HEK293 (cell line): ENCODE results near the gene RSBN1L.

Experiments used
- CTCF ChIA-PET: fragments of 350-600 bp; formaldehyde crosslinking; extraction: SDS; loops from one replicate; lab custom pipeline; 2021; ENCODE audit warnings: antibody characterized with exemption; lab: Yijun Ruan, JAX
- POLR2A ChIA-PET: fragments of 300-600 bp; formaldehyde crosslinking; extraction: SDS; loops from one replicate; lab custom pipeline; 2020; ENCODE audit warnings: antibody characterized with exemption, inconsistent platforms; lab: Yijun Ruan, JAX
- H3K27ac ChIP-seq: fragments of 200-500 bp; sonication (Bioruptor generic); 2 replicates; pipeline ENCODE4 v1.5.1; 2014; ENCODE audit warnings: low read depth, low read length, control low read depth, inconsistent platforms; ENCODE audit errors: extremely low read depth
- H3K36me3 ChIP-seq, 2 experiments: fragments of 200-500 bp in 1 of 2; sonication (Bioruptor generic) in 1 of 2; 1 replicate in 1 of 2; 2 replicates in 1 of 2; pipeline ENCODE4 v1.5.1; 2014 to 2017; ENCODE audit warnings: inconsistent platforms in 2 of 2, low read length in 2 of 2; ENCODE audit not compliant: control insufficient read depth in 2 of 2, insufficient read depth in 1 of 2
- H3K4me1 ChIP-seq: fragments of 200-500 bp; sonication (Bioruptor generic); 2 replicates; pipeline ENCODE4 v1.5.1; 2014; ENCODE audit warnings: mild to moderate bottlenecking, low read length, inconsistent platforms; ENCODE audit not compliant: control insufficient read depth, insufficient read depth
- H3K4me3 ChIP-seq: 2 replicates; pipeline ENCODE4 v1.5.1; 2011; ENCODE audit warnings: low read depth, mild to moderate bottlenecking, control low read depth, low read length, moderate library complexity
- H3K9me3 ChIP-seq: fragments of 200-500 bp; sonication (Bioruptor generic); 2 replicates; pipeline ENCODE4 v1.5.1; 2014; ENCODE audit warnings: low read depth, low read length, inconsistent platforms; ENCODE audit not compliant: control insufficient read depth, insufficient read depth
- BCL11B ChIP-seq: fragments of 450-650 bp; formaldehyde crosslinking; IDR thresholded peaks from 2 replicates; pipeline ENCODE4 v1.5.1; 2016; ENCODE audit warnings: low read depth, missing biosample characterization, missing genetic modification characterization
- GFI1B ChIP-seq: fragments of 450-650 bp; formaldehyde crosslinking; IDR thresholded peaks from 2 replicates; pipeline ENCODE4 v1.5.1; 2016; ENCODE audit warnings: missing biosample characterization, missing genetic modification characterization
- GLIS2 ChIP-seq: fragments of 450-650 bp; formaldehyde crosslinking; IDR thresholded peaks from 2 replicates; pipeline ENCODE4 v1.5.1; 2016; ENCODE audit warnings: missing biosample characterization, missing genetic modification characterization
- HOXA7 ChIP-seq: sonication (generic); formaldehyde crosslinking; IDR thresholded peaks from 2 replicates; pipeline ENCODE4 v1.8.1; 2022; ENCODE audit warnings: missing genetic modification reagents, borderline replicate concordance
- KLF16 ChIP-seq: fragments of 450-650 bp; formaldehyde crosslinking; IDR thresholded peaks from 2 replicates; pipeline ENCODE4 v1.5.1; 2017; ENCODE audit warnings: missing biosample characterization, missing genetic modification characterization
- MEIS1 ChIP-seq: sonication (generic); formaldehyde crosslinking; IDR thresholded peaks from 2 replicates; pipeline ENCODE4 v1.8.1; 2022; ENCODE audit warnings: missing genetic modification reagents, mild to moderate bottlenecking, borderline replicate concordance
- OSR2 ChIP-seq: fragments of 450-650 bp; formaldehyde crosslinking; IDR thresholded peaks from 2 replicates; pipeline ENCODE4 v1.5.1; 2016; ENCODE audit warnings: missing biosample characterization, missing genetic modification characterization
- PRDM1 ChIP-seq: fragments of 450-650 bp; formaldehyde crosslinking; IDR thresholded peaks from 2 replicates; pipeline ENCODE4; 2016; ENCODE audit warnings: missing biosample characterization, missing genetic modification characterization
- YY1 ChIP-seq: fragments of 450-650 bp; formaldehyde crosslinking; IDR thresholded peaks from 2 replicates; pipeline ENCODE4 v1.5.1; 2018; ENCODE audit warnings: missing biosample characterization, missing genetic modification characterization
- ZFP3 ChIP-seq: fragments of 450-650 bp; formaldehyde crosslinking; IDR thresholded peaks from 2 replicates; pipeline ENCODE4 v1.5.1; 2016; ENCODE audit warnings: low read depth, missing biosample characterization, missing genetic modification characterization
- ZFP37 ChIP-seq: fragments of 450-650 bp; formaldehyde crosslinking; IDR thresholded peaks from 2 replicates; pipeline ENCODE4 v1.5.1; 2016; ENCODE audit warnings: missing biosample characterization, missing genetic modification characterization
- ZNF221 ChIP-seq: fragments of 450-650 bp; formaldehyde crosslinking; IDR thresholded peaks from 2 replicates; pipeline ENCODE4 v1.5.1; 2017; ENCODE audit warnings: missing biosample characterization, missing genetic modification characterization, borderline replicate concordance
- ZNF239 ChIP-seq: fragments of 450-650 bp; formaldehyde crosslinking; IDR thresholded peaks from 2 replicates; pipeline ENCODE4 v1.5.1; 2016; ENCODE audit warnings: missing biosample characterization, missing genetic modification characterization
- ZNF354C ChIP-seq: fragments of 450-650 bp; formaldehyde crosslinking; IDR thresholded peaks from 2 replicates; pipeline ENCODE4 v1.5.1; 2016; ENCODE audit warnings: missing biosample characterization, missing genetic modification characterization, low read depth, borderline replicate concordance
- ZNF621 ChIP-seq: fragments of 450-650 bp; formaldehyde crosslinking; IDR thresholded peaks from 2 replicates; pipeline ENCODE4 v1.5.1; 2017; ENCODE audit warnings: missing biosample characterization, missing genetic modification characterization
- ZNF624 ChIP-seq: fragments of 450-650 bp; formaldehyde crosslinking; IDR thresholded peaks from 2 replicates; pipeline ENCODE4 v1.5.1; 2017; ENCODE audit warnings: missing biosample characterization, missing genetic modification characterization
- ZNF626 ChIP-seq: fragments of 450-650 bp; sonication (Bioruptor Pico); formaldehyde crosslinking; IDR thresholded peaks from 2 replicates; pipeline ENCODE4 v1.5.1; 2018; ENCODE audit warnings: missing biosample characterization, missing genetic modification characterization, inconsistent platforms
- ZNF707 ChIP-seq: fragments of 450-650 bp; formaldehyde crosslinking; IDR thresholded peaks from 2 replicates; pipeline ENCODE4 v1.5.1; 2016; ENCODE audit warnings: missing biosample characterization, missing genetic modification characterization
- ZNF791 ChIP-seq: fragments of 450-650 bp; formaldehyde crosslinking; IDR thresholded peaks from 2 replicates; pipeline ENCODE4 v1.5.1; 2016; ENCODE audit warnings: missing biosample characterization, missing genetic modification characterization
- TF ChIP-seq, protein P1 (sequence below): fragments of 450-650 bp; formaldehyde crosslinking; IDR thresholded peaks from 2 replicates; pipeline ENCODE4 v1.5.1; 2016; ENCODE audit warnings: missing biosample characterization, missing genetic modification characterization
- TF ChIP-seq, protein P2 (sequence below): fragments of 450-650 bp; formaldehyde crosslinking; IDR thresholded peaks from 2 replicates; pipeline ENCODE4 v1.5.1; 2016; ENCODE audit warnings: missing biosample characterization, missing genetic modification characterization
- TF ChIP-seq, protein P3 (sequence below): fragments of 450-650 bp; formaldehyde crosslinking; IDR thresholded peaks from 2 replicates; pipeline ENCODE4 v1.5.1; 2016; ENCODE audit warnings: missing biosample characterization, missing genetic modification characterization
- TF ChIP-seq, protein P4 (sequence below): fragments of 450-650 bp; formaldehyde crosslinking; IDR thresholded peaks from 2 replicates; pipeline ENCODE4 v1.5.1; 2016; ENCODE audit warnings: missing biosample characterization, missing genetic modification characterization
- TF ChIP-seq, protein P5 (sequence below): fragments of 450-650 bp; formaldehyde crosslinking; conservative IDR thresholded peaks from 2 replicates; pipeline ENCODE4 v1.5.1; 2016; ENCODE audit warnings: low read depth, missing biosample characterization, missing genetic modification characterization

Gene RSBN1L

DNA sequence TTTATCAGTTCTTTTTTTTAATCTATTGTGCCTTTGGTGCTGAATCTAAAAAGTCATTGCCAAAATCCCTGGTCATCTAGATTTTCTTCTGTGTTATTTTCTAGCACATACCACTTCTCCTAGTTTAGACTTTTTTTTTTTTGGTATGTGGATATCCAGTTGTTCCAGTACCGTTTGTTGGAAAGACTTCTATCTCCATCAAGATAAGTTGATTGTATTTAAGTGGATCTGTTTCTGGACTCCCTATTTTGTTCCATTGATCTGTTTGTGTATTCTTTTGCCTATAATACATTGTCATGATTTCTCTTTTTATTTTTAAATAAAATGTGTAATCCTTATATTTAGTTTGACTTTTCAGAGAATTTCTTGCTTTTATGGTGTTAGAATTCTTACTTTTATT is 35.5 kb downstream of the RSBN1L start (continued):
- TF ChIP-seq, protein P1, sequence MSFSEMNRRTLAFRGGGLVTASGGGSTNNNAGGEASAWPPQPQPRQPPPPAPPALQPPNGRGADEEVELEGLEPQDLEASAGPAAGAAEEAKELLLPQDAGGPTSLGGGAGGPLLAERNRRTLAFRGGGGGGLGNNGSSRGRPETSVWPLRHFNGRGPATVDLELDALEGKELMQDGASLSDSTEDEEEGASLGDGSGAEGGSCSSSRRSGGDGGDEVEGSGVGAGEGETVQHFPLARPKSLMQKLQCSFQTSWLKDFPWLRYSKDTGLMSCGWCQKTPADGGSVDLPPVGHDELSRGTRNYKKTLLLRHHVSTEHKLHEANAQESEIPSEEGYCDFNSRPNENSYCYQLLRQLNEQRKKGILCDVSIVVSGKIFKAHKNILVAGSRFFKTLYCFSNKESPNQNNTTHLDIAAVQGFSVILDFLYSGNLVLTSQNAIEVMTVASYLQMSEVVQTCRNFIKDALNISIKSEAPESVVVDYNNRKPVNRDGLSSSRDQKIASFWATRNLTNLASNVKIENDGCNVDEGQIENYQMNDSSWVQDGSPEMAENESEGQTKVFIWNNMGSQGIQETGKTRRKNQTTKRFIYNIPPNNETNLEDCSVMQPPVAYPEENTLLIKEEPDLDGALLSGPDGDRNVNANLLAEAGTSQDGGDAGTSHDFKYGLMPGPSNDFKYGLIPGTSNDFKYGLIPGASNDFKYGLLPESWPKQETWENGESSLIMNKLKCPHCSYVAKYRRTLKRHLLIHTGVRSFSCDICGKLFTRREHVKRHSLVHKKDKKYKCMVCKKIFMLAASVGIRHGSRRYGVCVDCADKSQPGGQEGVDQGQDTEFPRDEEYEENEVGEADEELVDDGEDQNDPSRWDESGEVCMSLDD (tag by site-specific recombination), result no peak
- TF ChIP-seq ZNF221 (tag by site-specific recombination), result no peak
- no peak for TF ChIP-seq ZNF707 (tag by site-specific recombination)
- no peak for TF ChIP-seq KLF16 (tag by site-specific recombination)
- TF ChIP-seq, protein P2, sequence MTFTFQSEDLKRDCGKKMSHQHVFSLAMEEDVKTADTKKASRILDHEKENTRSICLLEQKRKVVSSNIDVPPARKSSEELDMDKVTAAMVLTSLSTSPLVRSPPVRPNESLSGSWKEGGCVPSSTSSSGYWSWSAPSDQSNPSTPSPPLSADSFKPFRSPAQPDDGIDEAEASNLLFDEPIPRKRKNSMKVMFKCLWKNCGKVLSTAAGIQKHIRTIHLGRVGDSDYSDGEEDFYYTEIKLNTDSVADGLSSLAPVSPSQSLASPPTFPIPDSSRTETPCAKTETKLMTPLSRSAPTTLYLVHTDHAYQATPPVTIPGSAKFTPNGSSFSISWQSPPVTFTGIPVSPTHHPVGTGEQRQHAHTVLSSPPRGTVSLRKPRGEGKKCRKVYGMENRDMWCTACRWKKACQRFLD (tag by site-specific recombination), result no peak
- TF ChIP-seq GFI1B, result no peak

DNA sequence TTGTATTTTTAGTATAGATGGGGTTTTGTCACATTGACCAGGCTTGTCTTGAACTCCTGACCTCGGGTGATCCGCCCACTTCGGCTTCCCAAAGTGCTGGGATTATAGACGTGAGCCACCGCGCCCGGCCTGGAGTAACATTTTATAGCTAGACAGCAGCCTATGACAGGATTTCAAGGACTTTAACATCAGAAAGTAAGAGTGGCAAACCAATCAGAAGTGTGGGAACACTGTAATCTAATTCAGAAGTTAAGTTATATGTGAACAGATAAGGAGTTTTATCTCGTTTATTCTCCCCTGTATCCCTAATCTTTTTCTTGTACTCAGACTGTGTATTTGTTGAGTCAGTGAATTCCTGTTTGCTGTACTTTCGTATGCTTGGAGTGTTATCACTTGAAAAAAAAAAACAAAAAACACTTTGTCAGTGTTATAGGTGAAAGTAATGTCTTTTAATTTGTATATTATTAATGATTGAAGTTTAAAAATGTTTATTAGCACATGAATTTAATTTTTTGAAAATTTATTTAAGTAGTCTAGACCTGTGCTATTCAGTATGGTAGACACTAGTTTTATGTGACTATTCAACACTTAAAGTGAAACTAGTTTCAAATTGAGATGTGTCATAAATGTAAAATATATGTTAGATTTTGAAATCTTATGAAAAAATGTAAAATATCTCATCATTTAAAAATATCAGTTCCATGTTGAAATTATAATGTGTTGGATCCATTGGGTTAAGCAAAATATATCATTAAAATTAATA is 38.6 kb downstream of the RSBN1L start:
- Histone ChIP-seq H3K4me1 (peaks cover 25% of the 10 kb centered on the region), H3K36me3 (peaks cover 0 to 3% of the 10 kb centered on the region in 2 experiments; a peak in 1 of 3 replicates), H3K27ac (no peak overlapping the region), H3K9me3 (no peaks in the 10 kb centered on the region), H3K4me3 (no peak overlapping the region)
- ChIA-PET POLR2A (no interaction called here), CTCF (no interaction called here)
- TF ChIP-seq PRDM1 (tag by site-specific recombination) (0 out of 2 replicates have a peak, but pooled peaks have one; percentile 11), MEIS1 (no peak), ZNF624 (tag by site-specific recombination) (no peak), ZNF621 (no peak), YY1 (tag by site-specific recombination) (no peak), ZNF239 (tag by site-specific recombination) (no peak), ZNF791 (tag by site-specific recombination) (no peak), GLIS2 (tag by site-specific recombination) (no peak), ZFP3 (no peak), ZFP37 (tag by site-specific recombination) (no peak), KLF16 (tag by site-specific recombination) (no peak), ZNF354C (no peak), ZNF626 (tag by site-specific recombination) (no peak), ZNF707 (tag by site-specific recombination) (no peak), BCL11B (tag by site-specific recombination) (no peak), OSR2 (tag by site-specific recombination) (0 out of 2 replicates have a peak, but pooled peaks have one; percentile 3), HOXA7 (CRISPR knock-in tag) (no peak)
- TF ChIP-seq, protein P3, sequence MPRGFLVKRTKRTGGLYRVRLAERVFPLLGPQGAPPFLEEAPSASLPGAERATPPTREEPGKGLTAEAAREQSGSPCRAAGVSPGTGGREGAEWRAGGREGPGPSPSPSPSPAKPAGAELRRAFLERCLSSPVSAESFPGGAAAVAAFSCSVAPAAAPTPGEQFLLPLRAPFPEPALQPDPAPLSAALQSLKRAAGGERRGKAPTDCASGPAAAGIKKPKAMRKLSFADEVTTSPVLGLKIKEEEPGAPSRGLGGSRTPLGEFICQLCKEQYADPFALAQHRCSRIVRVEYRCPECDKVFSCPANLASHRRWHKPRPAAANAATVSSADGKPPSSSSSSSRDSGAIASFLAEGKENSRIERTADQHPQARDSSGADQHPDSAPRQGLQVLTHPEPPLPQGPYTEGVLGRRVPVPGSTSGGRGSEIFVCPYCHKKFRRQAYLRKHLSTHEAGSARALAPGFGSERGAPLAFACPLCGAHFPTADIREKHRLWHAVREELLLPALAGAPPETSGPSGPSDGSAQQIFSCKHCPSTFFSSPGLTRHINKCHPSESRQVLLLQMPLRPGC (tag by site-specific recombination), result no peak
- TF ChIP-seq, protein P4, sequence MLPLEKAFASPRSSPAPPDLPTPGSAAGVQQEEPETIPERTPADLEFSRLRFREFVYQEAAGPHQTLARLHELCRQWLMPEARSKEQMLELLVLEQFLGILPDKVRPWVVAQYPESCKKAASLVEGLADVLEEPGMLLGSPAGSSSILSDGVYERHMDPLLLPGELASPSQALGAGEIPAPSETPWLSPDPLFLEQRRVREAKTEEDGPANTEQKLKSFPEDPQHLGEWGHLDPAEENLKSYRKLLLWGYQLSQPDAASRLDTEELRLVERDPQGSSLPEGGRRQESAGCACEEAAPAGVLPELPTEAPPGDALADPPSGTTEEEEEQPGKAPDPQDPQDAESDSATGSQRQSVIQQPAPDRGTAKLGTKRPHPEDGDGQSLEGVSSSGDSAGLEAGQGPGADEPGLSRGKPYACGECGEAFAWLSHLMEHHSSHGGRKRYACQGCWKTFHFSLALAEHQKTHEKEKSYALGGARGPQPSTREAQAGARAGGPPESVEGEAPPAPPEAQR (tag by site-specific recombination), result no peak
- TF ChIP-seq, protein P5, sequence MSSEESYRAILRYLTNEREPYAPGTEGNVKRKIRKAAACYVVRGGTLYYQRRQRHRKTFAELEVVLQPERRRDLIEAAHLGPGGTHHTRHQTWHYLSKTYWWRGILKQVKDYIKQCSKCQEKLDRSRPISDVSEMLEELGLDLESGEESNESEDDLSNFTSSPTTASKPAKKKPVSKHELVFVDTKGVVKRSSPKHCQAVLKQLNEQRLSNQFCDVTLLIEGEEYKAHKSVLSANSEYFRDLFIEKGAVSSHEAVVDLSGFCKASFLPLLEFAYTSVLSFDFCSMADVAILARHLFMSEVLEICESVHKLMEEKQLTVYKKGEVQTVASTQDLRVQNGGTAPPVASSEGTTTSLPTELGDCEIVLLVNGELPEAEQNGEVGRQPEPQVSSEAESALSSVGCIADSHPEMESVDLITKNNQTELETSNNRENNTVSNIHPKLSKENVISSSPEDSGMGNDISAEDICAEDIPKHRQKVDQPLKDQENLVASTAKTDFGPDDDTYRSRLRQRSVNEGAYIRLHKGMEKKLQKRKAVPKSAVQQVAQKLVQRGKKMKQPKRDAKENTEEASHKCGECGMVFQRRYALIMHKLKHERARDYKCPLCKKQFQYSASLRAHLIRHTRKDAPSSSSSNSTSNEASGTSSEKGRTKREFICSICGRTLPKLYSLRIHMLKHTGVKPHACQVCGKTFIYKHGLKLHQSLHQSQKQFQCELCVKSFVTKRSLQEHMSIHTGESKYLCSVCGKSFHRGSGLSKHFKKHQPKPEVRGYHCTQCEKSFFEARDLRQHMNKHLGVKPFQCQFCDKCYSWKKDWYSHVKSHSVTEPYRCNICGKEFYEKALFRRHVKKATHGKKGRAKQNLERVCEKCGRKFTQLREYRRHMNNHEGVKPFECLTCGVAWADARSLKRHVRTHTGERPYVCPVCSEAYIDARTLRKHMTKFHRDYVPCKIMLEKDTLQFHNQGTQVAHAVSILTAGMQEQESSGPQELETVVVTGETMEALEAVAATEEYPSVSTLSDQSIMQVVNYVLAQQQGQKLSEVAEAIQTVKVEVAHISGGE (tag by site-specific recombination), result no peak
